Subcutaneous abdominal adipose tissue (tissue), 5 donors: ENCODE results near the gene LRRC51.
"Not testable (repeated sequence)": the region's sequence is repeated elsewhere in the genome, so short reads cannot be mapped to it uniquely, and the experiment has no call there.

Experiments used
- H3K27ac ChIP-seq: one replicate; pipeline ENCODE4 v1.7.0; 2013; ENCODE audit warnings: low read depth, mild to moderate bottlenecking, inconsistent platforms, low read length, moderate library complexity
- H3K27me3 ChIP-seq, 5 donors: one replicate each; pipeline ENCODE4 v1.7.0; 2013; ENCODE audit warnings: low read length in 5 of 5, inconsistent platforms in 1 of 5; ENCODE audit not compliant: control insufficient read depth in 5 of 5, insufficient read depth in 4 of 5
- H3K36me3 ChIP-seq, 5 donors: one replicate each; pipeline ENCODE4 v1.7.0; 2013; ENCODE audit warnings: low read length in 5 of 5; ENCODE audit not compliant: control insufficient read depth in 5 of 5, insufficient read depth in 5 of 5
- H3K4me1 ChIP-seq, 5 donors: one replicate each; pipeline ENCODE4 v1.7.0; 2013; ENCODE audit warnings: low read length in 5 of 5, mild to moderate bottlenecking in 3 of 5, moderate library complexity in 1 of 5; ENCODE audit not compliant: control insufficient read depth in 5 of 5, insufficient read depth in 5 of 5
- H3K4me3 ChIP-seq, 5 donors: one replicate each; pipeline ENCODE4 v1.7.0; 2013; ENCODE audit warnings: low read length in 5 of 5, low read depth in 1 of 5
- H3K9ac ChIP-seq, 5 donors: one replicate each; pipeline ENCODE4 v1.7.0; 2013; ENCODE audit warnings: low read length in 5 of 5, mild to moderate bottlenecking in 4 of 5, moderate library complexity in 3 of 5
- H3K9me3 ChIP-seq, 5 donors: one replicate each; pipeline ENCODE4 v1.7.0; 2013; ENCODE audit warnings: low read length in 5 of 5; ENCODE audit not compliant: control insufficient read depth in 5 of 5
- donor health status: healthy.
- donor health status: healthy.
- donor health status: healthy.
- donor health status: healthy.
- donor health status: healthy.

The LRRC51 gene

DNA sequence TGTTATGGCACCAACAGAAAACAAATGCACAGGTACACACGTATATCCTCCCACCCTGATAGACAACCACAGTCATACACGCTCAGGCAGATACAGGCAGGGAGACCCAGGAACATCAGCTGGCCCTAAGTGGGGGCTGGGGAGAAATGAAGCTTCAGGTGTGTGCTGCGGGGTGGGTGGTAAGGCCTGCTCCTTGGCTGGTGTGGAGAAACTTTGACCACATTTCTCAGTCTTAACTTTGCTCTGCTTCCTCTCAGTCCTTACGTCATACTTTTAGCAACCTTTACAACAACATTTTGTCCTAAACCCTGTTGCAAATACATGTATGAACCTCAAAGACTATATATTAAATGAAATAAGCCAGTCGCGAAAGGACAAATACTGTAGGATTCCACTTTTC, 38.5 kb downstream of the LRRC51 start:
- no peak overlapping the region for H3K27ac ChIP-seq
- H3K4me3 ChIP-seq = peak overlapping the region in 1 of 5 donors; percentile 32
- no peak overlapping the region for H3K9ac ChIP-seq
- no peaks in the 10 kb centered on the region for H3K9me3 ChIP-seq
- H3K36me3 ChIP-seq = no peaks in the 10 kb centered on the region
- H3K27me3 ChIP-seq = peaks cover 0 to 5% (median 0%) of the 10 kb centered on the region in 5 donors
- H3K4me1 ChIP-seq = peaks cover 0 to 13% (median 0%) of the 10 kb centered on the region in 5 donors

DNA sequence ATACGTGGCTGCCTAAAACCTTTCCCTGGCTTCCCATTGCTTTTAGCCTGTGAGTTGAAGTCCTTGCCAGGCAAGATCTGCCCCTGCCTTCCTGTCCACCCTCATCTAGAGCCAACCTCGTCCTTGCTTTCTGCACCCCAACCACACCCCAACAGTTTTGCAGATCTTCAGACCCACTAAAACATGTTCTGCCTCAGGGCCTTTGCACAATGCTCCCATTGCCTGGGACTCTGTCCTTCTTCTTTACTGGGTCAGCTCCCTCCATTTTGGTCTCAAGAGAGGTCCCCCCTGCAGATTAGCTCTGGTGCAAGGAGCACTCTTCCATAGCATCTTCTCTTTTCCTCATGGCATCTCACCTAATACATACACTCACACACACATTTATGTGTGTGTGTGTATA, 40.3 kb downstream of the LRRC51 start:
- H3K27ac ChIP-seq = no peak overlapping the region
- no peak overlapping the region for H3K9ac ChIP-seq
- H3K9me3 ChIP-seq = no peaks in the 10 kb centered on the region
- peaks cover 0 to 5% (median 0%) of the 10 kb centered on the region in 5 donors for H3K27me3 ChIP-seq
- no peaks in the 10 kb centered on the region for H3K36me3 ChIP-seq
- no peak overlapping the region for H3K4me3 ChIP-seq
- H3K4me1 ChIP-seq = peaks cover 0 to 13% (median 0%) of the 10 kb centered on the region in 5 donors

DNA sequence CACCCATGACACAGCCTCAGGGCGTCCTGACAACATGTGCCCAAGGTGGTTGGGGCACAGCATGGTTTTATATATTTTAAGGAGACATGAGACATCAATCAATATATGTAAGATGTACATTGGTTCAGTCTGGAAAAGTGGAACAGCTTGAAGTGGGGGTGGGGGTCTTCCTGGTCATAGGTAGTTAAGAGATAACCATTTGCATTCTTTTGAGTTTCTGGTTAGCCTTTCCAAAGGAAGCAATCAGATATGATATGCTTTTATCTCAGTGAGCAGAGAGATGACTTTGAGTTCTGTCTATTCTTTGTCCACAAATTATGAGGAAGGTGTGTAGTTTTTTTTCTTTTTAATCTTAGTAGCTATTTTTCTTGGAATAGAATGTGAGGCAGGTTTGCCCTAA, 42.0 kb downstream of the LRRC51 start:
- no peak overlapping the region for H3K27ac ChIP-seq

DNA sequence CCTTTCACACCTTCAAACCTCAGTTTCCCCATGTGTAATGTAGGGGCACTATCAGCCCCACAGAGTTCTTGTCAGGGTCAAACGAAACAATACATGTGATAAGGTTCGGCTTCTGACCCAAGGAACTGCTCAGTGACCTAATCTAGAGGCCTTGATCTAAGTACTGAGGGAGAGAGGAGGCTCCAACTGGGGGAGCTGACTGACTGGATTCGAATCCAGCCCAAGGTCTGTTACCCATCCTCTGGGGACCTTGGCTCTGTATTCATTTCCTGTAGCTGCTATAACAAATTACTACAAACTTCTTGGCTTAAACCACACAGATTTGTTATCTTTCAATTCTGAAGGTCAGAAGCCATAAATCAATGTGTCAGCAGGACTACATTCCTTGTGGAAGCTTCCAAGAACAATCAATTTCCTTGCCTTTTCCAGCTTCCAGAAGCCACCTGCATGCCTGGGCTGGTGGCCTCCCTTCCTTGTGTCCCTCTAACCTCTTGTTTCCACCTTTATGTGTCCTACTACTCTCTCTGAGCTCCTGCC, 42.5 kb downstream of the LRRC51 start:
- H3K9ac ChIP-seq = no peak overlapping the region
- H3K27ac ChIP-seq = no peak overlapping the region
- peaks cover 0 to 2% (median 0%) of the 10 kb centered on the region in 5 donors for H3K27me3 ChIP-seq
- H3K9me3 ChIP-seq = no peaks in the 10 kb centered on the region
- no peaks in the 10 kb centered on the region for H3K36me3 ChIP-seq
- H3K4me1 ChIP-seq = peaks cover 0 to 13% (median 0%) of the 10 kb centered on the region in 5 donors
- no peak overlapping the region for H3K4me3 ChIP-seq

More for the DNA sequence above, 42.0 kb downstream of the LRRC51 start:
- H3K27me3 ChIP-seq = peaks cover 0 to 2% (median 0%) of the 10 kb centered on the region in 5 donors
- no peak overlapping the region for H3K9ac ChIP-seq
- H3K36me3 ChIP-seq = no peaks in the 10 kb centered on the region
- H3K4me1 ChIP-seq = peaks cover 0 to 13% (median 0%) of the 10 kb centered on the region in 5 donors
- no peak overlapping the region for H3K4me3 ChIP-seq
- H3K9me3 ChIP-seq = no peaks in the 10 kb centered on the region

DNA sequence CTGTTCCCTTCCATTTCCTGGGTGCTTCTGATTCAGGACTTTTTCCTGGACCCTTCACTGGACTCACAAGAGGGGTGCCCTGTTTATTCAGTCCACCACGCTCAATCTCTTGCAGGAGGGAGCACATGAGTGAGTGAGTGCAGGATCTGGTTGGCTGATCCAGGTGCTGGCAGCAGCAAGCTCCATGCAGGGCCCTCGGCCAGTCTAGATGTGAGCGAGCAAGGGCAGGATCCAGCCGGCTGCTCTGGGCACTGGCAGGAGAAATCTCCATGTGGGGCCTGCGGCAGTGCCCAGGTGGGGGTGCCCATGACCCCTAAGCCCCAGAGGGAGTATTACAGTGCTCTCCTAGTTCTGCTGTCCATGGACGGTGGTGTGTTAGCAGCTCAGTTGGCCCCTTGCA, 43.4 kb downstream of the LRRC51 start:
- Histone ChIP-seq H3K4me3 (no peak overlapping the region), H3K9me3 (no peaks in the 10 kb centered on the region), H3K27ac (no peak overlapping the region), H3K9ac (no peak overlapping the region), H3K27me3 (peaks cover 0 to 2% (median 0%) of the 10 kb centered on the region in 5 donors), H3K4me1 (peaks cover 0 to 6% (median 0%) of the 10 kb centered on the region in 5 donors), H3K36me3 (no peaks in the 10 kb centered on the region)

DNA sequence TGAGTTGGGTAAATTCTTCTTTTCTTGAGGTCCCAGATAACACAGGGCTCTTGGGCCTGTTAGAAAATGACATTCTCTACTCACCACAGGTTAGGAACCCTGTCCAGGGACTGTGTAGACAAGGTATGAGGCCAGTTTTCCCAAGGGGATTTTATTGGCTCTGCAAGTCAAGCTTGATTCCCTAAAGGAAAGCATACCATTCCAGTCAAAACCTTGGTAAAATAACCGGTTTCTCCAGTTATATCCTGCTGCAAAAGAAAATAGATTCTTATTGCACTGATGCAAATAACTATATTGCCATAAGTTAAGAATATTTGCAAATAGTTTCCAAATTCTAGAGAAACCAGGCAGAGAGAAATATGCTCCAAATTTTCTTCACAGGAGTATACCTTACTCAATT, 45.3 kb downstream of the LRRC51 start:
- no peaks in the 10 kb centered on the region for H3K36me3 ChIP-seq
- H3K27ac ChIP-seq = no peak overlapping the region
- H3K27me3 ChIP-seq = no peaks in the 10 kb centered on the region
- H3K4me1 ChIP-seq = no peaks in the 10 kb centered on the region
- H3K9me3 ChIP-seq = no peaks in the 10 kb centered on the region
- no peak overlapping the region for H3K4me3 ChIP-seq
- no peak overlapping the region for H3K9ac ChIP-seq

DNA sequence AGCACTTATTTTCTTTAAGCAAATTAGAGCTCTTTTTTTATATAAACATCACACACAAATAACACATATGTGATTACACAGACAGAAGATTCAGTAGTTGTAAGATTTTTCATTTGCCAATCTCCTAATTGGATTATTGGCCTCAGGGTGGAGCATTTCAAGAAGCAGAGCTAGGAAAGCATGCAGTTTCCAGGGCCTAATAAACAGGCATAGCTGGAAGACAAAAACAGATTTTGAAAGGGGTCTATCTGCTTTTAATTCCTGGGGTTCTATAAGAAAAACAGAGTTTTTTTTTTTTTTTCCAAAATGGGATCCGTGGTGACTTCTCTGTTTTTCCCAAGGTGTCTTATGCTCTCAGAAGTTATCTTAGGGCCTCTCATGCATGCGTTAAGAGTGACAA, 47.3 kb downstream of the LRRC51 start:
- H3K4me1 ChIP-seq = peaks cover 0 to 1% (median 0%) of the 10 kb centered on the region in 5 donors
- no peak overlapping the region for H3K4me3 ChIP-seq
- no peak overlapping the region for H3K9ac ChIP-seq
- no peaks in the 10 kb centered on the region for H3K9me3 ChIP-seq
- no peak overlapping the region for H3K27ac ChIP-seq
- H3K36me3 ChIP-seq = no peaks in the 10 kb centered on the region
- H3K27me3 ChIP-seq = no peaks in the 10 kb centered on the region

DNA sequence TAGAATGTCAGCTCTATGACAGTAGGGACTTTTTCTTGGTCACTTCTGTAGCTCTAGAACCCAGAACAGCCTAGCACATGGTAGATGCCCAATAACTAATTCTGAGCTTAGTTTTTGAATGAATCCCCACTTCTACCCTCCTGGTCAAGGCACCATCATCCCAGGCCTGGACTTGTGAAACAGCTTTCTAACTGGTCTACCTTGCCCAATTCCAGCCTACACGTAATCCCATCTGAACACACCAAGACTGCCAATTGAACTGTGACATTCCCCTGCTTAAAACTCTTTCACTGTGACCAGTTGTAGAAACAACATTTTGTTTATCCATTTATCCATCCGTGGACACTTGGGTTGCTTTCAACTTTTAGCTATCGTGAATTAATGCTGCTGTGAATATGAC, 48.7 kb downstream of the LRRC51 start:
- H3K27me3 ChIP-seq = no peaks in the 10 kb centered on the region
- no peak overlapping the region for H3K4me3 ChIP-seq
- H3K9ac ChIP-seq = no peak overlapping the region
- no peaks in the 10 kb centered on the region for H3K36me3 ChIP-seq
- no peak overlapping the region for H3K27ac ChIP-seq
- peaks cover 0 to 5% (median 0%) of the 10 kb centered on the region in 5 donors for H3K4me1 ChIP-seq
- no peaks in the 10 kb centered on the region for H3K9me3 ChIP-seq

DNA sequence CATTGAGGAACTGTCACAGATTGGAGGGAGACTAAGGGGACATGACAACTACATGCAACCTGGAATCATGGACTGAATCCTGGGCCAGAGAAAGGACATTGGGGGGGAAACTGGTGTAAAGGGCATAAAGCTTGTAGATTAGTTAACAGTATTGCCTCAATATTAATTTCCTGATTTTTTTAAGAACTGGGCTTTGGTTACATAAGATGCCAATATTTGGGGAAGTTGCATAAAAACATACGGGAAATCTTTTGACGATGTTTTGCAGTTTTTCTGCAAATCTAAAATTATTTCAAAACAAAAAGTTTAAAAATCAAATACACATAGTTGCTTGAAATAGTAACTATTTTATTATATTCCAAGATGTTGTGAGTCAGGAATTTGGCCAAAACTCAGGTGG, 52.0 kb downstream of the LRRC51 start:
- Histone ChIP-seq H3K36me3 (no peaks in the 10 kb centered on the region), H3K27me3 (no peaks in the 10 kb centered on the region), H3K9ac (no peak overlapping the region), H3K4me1 (peaks cover 0 to 5% (median 0%) of the 10 kb centered on the region in 5 donors), H3K4me3 (no peak overlapping the region), H3K27ac (no peak overlapping the region), H3K9me3 (no peaks in the 10 kb centered on the region)

DNA sequence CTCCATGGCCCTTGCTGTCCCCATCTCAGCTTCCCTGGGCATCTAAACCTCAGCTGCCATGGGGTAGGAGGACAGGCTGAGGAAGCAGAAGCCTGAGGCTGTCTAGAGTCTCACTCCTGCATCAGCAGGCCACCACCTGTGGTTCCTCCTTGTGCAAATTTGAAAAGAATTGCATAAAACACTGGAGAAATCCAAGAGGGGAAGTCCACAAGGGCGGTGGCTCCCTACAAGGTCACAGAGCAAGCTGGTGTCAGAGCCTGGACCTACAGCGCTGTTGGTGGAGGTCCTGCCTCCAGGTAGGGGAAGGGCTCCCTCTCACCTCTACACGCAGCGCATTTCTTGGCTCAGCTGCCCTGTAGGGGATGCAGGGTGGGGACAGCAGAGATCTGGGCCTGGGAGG, 54.8 kb downstream of the LRRC51 start, which contains the start of gene FOLR3:
FOLR3 (plus strand) TSS at position 253 of the 400 bp plus-strand sequence. CDS start 228 bp downstream, outside the sequence.
- not testable (repeated sequence) for H3K9me3 ChIP-seq, H3K9ac ChIP-seq, H3K4me3 ChIP-seq, H3K4me1 ChIP-seq, H3K36me3 ChIP-seq, H3K27ac ChIP-seq, H3K27me3 ChIP-seq
